HCT116 (cell line): Measurements from ENCODE around the gene TMEM185B.

ENCODE experiments used
- CEBPB ChIP-seq: IDR thresholded peaks from 2 replicates; pipeline ENCODE4 v1.6.1; 2012; ENCODE audit warnings: low read depth
- EZH2 ChIP-seq: fragments of 200-600 bp; sonication (generic); IDR thresholded peaks from 2 replicates; pipeline ENCODE4 v1.6.1; 2017; ENCODE audit warnings: antibody characterized with exemption, mixed run types
- TF ChIP-seq, protein P1 (sequence below), 3 experiments: fragments of 200-600 bp in 1 of 3; sonication (generic) in 1 of 3; IDR thresholded peaks in 2 of 3; conservative IDR thresholded peaks in 1 of 3; 2 replicates each; pipeline ENCODE4 v1.5.1; 2012 to 2017; ENCODE audit warnings: low read depth in 2 of 3, low read length in 2 of 3, antibody characterized with exemption in 1 of 3, borderline replicate concordance in 1 of 3, control low read depth in 1 of 3, mild to moderate bottlenecking in 1 of 3, mixed read lengths in 1 of 3, mixed run types in 1 of 3, moderate library complexity in 1 of 3; ENCODE audit not compliant: insufficient read depth in 1 of 3
- TF ChIP-seq, protein P2 (sequence below): IDR thresholded peaks from 2 replicates; pipeline ENCODE4 v1.6.1; 2012

- TF ChIP-seq, protein P1, sequence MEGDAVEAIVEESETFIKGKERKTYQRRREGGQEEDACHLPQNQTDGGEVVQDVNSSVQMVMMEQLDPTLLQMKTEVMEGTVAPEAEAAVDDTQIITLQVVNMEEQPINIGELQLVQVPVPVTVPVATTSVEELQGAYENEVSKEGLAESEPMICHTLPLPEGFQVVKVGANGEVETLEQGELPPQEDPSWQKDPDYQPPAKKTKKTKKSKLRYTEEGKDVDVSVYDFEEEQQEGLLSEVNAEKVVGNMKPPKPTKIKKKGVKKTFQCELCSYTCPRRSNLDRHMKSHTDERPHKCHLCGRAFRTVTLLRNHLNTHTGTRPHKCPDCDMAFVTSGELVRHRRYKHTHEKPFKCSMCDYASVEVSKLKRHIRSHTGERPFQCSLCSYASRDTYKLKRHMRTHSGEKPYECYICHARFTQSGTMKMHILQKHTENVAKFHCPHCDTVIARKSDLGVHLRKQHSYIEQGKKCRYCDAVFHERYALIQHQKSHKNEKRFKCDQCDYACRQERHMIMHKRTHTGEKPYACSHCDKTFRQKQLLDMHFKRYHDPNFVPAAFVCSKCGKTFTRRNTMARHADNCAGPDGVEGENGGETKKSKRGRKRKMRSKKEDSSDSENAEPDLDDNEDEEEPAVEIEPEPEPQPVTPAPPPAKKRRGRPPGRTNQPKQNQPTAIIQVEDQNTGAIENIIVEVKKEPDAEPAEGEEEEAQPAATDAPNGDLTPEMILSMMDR (IDR thresholded peaks at IDR 0.05 in 2 of 3, conservative IDR thresholded peaks at IDR 0.05 in 1 of 3; ENCODE audit: borderline replicate concordance in 1 of 3, insufficient read depth in 1 of 3, low read depth in 2 of 3, low read length in 2 of 3), result no peak
- TF ChIP-seq, protein P2, sequence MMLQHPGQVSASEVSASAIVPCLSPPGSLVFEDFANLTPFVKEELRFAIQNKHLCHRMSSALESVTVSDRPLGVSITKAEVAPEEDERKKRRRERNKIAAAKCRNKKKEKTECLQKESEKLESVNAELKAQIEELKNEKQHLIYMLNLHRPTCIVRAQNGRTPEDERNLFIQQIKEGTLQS, result no peak
- TF ChIP-seq EZH2, result no peak
- TF ChIP-seq CEBPB, result no peak
Measured at GRCh38 chr2:120179396-120179795, 43.8 kb downstream of the TMEM185B start.
